ENCODE results near the gene BMP7.

Gene BMP7

DNA sequence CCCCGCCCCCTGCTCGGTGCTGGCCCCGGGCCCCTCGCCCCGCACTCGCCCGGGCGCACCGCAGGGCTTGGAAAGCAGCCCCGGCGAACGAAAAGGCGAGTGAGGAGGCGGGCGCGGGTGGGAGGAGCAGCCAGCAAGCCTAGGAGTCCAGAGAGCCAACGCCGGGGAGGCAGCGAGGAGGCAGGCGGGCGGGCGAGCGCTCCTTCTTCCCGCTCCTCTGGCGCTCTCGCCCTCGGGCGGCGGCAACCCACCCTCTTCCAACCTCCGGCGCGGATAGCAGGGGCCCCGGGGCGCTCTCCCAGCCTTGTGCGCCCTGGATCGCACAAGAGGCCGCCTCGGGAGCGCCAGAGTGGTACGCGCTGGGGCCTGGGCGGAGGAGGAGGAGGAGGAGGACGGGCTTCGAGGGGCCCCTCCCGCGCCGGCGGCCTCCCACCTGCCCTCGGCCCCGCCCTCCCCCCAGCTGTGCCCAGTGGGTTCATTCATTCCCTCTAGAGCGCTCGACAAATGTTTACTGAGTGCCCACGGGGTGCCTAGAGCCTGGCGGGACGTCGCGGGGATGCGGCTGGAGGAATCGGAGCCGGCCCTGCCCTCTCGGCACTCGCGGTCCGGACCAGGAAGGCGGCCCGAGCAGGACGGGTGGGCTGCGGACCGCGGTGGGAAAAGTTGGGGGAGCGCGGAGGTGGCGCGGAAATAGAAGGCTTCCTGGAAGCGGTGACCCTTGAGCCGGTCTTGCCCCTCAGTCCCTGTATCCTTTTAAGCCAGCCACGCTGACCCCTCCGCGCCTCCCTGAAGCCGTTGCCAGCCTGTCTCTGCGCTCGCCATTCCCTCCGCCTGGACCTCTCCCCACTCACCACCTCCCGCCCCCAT, at the start of gene BMP7:
TSS of gene BMP7 (minus strand) at position 351 of the 867 bp plus-strand sequence. CDS start 519 bp downstream, outside the sequence.
- no peak for DNase-seq (ENCODE audit: low read depth)

DNA sequence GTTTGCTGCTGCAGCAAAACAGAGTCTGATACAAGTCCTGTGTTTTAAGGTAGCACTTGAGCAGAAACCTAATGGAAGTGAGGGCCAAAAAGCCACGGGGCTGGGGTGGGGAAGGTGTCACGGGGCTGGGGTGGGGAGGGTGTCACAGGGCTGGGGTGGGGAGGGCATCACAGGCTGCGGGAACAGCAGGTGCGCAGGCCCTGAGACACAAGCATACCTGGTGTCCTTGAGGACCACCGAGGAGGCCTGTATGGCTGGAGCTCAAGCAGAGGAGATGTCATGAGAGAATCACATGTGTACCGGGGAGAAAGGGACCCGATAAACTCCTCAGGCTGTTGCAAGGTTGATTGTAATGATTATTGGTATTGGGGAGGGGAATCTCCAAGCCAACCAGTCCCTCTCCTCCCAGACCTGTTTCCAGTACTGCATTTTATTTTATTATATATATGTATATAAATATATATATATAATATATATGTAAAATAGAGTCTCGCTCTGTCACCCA, 49.6 kb upstream of the BMP7 start:
- DNase-seq (ENCODE audit: low read depth) = no peak

DNA sequence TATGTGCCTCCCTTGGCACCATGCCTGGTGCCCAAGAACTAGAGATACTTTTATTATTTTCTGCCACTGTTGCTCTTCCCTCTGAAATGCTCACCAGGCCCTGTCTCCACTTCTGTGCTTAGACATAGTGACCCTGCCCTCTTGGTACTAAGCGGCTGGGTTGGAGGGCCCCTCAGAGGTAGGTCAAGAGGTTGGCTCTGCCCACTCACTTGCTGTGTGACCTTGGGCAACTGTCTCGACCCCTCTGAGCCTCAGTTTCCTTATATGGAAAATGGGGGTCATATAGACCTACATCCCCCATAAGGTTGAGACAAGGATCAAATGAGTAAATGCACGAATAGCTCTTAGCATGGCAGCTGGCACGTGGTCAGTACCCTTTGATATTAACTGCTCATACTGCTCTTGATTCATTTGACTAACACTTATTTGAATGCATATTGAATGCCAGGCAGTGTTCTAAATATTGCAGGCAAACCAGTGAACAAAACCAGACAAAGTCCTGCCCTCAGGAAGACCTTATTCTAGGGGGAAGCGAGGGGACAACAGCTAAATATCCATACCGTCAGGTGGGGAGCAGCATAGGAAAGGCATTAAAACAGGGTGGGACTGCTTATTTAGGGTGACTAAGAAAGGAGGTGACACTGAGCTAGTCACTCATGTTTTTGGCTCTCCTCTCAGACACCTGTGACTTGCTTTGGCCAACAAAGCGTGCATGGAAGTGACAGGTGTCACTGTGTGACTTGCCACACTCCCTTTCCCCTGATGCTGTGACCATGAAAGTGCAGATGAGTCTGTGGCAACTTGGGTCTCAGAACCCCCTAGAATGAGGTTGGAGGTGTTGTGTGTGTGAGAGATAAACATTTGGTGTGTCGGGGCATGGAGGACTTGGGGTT, 48.9 kb upstream of the BMP7 start:
- DNase-seq (ENCODE audit: low read depth) = no peak

DNA sequence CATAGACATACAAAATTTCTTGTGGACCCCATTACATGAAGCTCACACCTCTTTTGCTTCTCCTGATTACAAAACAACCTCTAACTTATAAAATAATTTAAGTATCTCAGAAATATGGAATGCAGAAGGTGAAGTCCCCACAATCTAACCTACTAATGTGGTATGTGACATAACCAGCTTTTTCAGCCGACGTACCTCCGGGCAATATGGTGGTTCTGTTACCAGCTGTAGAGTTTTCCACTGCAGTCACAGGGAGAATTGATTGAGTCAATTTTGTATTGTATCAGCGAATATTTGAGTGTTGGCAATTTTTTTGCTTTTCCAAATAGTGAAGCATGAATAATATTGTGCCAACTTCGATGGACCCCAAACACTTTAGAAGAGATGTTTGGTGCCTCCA, 47.5 kb upstream of the BMP7 start:
- no peak for DNase-seq (ENCODE audit: low read depth)

DNA sequence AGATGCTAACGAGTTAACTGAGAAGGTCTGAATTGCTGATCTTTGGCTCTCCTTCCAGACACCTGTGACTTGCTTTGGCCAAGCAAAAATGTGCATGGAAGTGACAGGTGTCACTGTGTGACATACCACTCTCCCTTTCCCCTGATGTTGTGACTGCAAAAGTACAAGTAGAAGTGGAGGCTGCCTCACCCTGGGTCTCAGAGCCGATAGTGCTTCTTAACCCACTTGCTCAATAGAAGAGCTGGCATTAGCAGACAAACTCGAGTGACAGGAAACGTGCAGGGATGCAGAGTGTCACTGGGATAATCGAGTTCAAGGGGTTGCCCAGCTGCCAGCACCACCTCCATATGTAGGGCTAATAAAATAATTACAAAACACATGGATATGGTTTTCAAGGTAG, 46.8 kb upstream of the BMP7 start:
- no peak for DNase-seq (ENCODE audit: low read depth)

DNA sequence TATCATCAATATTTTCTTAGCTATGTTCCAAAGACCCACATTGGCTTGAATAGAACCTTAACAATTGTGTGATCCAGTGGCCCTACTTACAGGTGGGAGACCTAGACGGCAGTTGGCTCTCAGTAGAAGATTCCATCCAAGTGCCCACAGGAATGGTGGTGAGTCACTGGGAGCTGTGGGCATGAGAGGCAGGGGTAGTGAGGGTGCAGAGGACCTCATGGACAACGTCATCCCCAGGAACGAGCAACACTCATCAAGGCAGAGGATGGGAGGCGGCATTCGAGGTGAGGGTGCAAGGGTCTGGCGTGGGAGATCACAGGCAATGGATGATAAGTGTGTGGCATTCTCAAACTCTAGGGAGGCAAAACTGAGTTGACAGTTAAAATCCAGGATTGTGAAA, 45.7 kb upstream of the BMP7 start:
- no peak for DNase-seq (ENCODE audit: low read depth)

DNA sequence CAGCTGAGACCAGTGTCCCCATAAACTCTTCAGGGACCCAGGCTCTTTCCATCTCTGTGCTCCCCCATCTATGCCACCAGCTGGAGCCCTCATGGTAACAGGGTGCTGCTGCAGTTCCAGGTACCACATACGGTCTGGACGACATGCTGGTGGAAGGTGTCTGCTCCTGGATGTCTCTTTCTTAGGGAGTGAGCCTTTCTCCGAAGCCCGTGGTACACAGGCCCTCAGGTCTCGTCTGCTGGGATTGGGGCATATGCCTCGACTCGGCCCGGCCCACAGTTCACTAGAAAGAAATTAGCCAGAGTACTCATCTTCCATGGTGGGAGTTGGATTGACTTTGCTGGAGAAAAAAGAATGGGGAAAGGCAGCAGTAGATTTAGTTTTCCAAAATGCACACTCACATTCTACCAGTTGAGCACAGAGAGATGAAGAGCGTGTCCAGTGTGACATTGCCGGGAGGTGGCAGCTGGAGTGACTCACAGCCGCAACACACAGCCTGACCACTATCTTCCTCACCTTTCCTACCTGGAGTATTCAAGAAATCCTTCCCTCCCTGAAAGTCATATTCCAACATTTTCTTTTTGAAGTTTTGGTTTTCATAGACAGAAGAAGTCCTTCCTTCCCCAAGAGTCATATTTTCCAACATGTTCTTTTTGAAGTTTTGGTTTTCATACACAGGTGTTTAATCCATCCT, 44.5 kb upstream of the BMP7 start:
- no peak for DNase-seq (ENCODE audit: low read depth)

DNA sequence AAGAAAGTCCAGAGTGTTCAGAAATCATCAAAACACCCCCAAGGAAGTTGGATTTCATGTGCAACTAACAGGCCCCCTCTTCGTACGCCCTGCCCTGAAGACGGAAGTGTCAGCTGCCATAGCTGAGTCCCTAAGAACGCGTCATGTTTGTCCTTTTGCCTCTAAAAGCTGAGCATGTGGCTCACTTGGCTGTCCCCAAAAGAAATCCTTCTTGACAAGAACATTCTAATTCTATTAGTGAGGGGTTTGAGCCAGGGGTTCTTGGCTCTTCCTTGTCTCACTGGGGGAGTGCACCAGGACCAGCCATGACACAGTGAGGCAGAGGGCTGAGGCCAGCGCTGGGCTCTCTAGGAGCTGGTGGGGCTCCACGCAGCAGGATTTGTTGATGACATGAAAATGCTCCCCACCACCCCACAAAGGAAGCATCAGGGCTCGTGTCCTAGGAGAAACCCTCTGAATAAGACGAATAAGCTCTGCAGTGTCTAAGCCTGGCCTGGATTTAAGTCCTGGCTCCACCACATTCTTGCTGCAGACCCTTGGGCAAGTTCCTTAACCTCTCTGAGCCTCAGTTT, 43.2 kb upstream of the BMP7 start:
- no peak for DNase-seq (ENCODE audit: low read depth)

DNA sequence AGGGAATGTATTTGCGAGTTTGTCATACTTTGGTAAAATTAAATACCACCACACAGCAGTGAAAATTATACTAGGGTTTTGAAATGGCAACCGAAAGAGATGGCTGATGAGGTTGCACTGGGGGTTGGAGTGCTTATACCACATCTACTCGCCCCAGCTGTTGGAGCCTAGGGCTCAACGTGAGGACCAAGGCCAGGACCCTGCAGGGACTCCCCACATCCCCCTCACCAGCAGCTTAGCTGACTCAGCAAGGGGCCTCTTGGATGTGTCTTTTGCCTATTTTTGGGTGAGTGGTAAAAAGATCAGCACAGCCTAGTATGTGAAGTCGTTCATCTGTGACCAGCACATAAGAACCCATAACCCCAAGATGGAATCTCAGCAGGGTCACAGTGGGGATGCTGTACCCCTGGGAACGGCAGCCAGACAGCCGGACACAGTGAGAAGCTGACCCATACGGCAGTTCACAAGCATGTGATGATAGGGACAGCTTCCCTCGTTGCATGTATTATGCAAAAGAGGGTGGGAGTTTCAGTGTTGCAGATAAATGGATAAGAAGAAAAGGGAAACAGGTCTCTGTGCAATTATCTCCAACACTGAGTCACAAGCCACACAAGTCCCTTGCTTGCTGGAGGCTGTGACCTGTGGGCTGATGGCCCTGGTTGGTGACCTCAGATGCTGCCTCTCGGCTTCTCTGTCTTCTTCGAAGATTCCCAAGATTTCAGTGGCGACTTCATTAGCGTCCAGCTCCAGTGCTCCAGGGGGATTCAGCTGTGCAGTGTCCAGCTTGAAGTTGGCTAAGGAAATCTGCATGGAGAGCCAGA, 42.2 kb upstream of the BMP7 start:
- no peak for DNase-seq (ENCODE audit: low read depth)

DNA sequence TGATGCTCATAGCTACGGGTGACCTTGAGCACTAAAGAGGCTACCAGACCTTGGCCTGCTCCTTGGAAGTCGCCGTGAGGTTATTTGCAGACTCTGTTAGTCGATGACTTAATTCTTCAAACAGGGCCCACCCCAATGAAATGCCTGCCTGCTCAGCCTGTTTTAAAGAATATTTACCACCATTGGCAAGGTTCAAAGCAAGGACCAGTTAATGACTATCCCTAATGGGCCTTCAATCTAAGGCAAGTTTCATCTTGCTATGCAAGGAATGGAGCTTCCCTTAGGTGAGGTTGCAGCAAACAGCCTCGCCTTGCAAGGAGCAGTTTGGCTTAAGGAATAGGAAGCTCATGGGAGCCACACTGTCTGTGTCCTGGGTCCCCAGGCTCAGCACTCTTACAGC, 40.3 kb upstream of the BMP7 start:
- no peak for DNase-seq (ENCODE audit: low read depth)

DNA sequence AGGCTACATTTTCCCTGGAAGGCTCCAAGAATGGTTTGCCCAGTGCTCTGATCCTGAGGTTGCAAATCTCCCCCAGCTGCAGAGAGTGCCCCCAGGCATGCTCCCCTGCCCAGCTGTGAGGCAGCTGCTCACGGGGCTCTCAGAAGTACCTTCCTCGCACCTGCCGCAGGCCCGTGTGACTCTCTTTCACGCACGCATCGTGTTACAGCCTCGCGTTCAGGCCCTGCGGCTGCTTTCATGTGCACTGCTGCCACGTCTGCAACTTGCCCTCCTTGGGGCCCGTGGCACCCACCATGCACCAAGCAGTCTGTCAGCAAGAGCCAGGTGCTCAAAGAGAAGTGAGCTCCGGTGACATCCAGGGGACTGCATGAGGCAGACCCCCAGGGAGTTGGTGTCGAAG, 34.6 kb upstream of the BMP7 start:
- DNase-seq (ENCODE audit: low read depth) = no peak

DNA sequence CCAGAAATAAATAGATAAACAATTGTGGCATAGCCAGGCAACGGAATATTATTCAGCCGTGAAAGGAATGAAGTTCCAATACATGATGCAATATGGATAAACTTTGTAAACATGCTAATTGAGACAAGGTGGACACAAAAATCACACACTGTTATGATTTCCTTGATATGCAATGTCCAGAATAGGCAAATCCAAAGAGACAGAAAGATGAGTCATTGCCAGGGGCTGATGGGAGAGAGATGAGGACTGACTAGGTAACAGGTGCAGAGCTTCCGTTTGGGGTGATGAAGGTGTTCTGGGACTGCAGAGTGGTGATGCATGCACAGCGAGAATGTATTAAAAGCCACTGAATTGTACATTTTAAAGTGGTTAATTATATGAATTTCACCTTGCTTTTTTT, 32.0 kb upstream of the BMP7 start:
- no peak for DNase-seq (ENCODE audit: low read depth)

DNA sequence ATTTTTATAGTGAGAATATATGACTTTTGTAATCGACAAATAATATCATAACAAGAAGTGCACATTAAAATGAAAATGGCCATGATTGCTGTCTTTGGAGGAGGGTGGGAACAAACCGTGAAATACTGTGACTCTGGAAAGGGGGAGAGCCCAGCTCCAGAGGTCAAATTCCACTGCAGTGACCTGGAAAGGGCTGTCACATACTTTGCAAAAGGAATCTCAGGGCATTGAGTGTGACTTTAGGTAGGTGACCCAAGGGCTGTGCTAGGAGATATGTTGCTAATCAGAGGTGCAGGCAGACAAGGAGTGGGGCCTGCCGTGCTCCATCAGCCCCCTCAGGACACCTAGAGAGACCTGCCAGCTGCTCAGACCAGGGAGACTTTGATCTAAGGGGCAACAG, 28.1 kb upstream of the BMP7 start:
- DNase-seq (ENCODE audit: low read depth) = no peak

DNA sequence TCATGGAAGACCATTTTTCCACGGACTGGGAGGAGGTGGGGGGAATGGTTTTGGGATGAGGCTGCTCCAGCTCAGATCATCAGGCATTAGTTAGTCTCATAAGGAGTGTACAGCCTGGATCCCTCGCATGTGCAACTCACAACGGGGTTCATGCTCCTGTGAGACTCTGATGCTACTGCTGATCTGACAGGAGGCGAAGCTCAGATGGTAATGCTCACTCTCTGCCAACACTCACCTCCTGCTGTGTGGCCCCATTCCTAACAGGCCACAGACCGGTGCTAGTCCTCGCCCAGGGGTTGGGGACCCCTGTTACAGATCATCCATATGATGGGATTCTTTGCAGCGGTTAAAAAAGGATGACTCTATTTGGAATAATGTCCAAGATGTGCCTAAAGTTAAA, 27.6 kb upstream of the BMP7 start:
- no peak for DNase-seq (ENCODE audit: low read depth)

DNA sequence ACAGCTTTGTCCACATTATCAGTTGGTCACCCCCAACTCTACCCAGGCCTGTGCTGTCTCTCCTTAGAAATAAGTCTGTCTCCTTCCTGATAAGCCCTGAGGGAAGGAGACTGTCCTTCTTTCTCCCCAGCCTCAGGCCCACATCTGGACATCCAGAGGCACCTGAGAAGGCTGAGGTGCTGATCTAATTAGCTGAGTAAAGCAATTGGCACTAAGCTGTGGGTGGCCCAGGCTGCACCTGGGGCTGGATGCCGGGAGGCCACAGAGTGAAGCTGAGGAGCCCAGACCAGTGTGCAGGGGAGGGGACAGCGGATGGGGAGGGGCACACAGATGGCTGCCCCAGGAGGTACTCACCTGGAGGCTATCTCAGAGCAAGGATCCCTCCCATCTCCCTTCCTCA, 26.2 kb upstream of the BMP7 start:
- DNase-seq (ENCODE audit: low read depth) = no peak

DNA sequence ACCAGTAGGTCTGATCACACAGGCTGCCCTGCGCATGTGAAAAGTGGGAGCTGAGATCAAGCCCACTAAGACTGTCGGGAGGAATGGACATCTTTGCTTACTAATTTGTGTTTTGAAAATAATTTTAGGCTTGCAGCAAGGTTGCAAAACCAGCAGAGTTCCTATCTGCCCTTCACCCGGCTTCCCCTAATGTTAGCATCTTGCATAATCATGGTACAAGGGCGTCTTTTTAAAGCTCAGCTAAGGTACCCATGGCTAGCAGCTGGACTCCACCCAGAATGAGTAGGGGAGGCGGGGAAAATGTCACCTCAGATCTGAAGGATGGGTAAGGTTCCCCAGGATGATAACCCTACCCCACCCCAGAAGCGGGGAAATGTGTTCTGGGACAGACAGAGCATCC, 25.3 kb upstream of the BMP7 start:
- no peak for DNase-seq (ENCODE audit: low read depth)

DNA sequence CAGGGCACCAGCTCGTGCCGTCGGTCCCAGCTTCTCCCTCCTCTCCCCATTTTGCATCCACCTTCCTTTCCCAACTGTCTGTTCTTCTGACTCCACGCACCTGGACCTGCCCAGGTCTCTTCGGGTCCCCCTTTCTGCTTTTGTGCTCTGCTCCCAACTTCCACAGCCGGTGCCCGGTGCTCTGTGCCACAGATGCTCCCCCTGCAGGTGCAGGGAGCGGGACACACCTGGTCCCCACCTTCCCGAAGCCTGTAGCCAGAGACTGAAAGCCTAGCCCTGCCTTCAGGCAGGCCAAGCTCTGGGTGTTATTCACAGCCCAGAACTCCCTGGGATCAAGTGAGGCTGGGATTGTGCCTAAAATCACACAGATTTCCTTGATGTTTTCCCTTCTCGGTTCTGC, 24.6 kb upstream of the BMP7 start:
- DNase-seq (ENCODE audit: low read depth) = no peak

DNA sequence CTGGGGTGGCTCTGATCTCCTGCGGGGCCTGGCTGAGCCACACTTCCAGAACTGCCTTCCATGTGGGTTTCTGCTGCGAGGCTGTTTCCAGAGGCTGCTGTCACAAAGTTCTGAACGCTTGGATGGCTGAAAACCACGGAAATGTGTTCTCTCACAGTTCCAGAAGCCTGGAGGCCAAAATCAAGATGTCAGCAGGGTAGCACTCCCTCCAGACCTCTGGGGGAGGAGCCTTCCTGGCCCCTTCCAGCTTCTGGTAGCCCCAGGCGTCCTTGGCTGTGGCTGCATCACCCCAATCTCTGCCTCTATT, 23.7 kb upstream of the BMP7 start:
- DNase-seq (ENCODE audit: low read depth) = no peak

DNA sequence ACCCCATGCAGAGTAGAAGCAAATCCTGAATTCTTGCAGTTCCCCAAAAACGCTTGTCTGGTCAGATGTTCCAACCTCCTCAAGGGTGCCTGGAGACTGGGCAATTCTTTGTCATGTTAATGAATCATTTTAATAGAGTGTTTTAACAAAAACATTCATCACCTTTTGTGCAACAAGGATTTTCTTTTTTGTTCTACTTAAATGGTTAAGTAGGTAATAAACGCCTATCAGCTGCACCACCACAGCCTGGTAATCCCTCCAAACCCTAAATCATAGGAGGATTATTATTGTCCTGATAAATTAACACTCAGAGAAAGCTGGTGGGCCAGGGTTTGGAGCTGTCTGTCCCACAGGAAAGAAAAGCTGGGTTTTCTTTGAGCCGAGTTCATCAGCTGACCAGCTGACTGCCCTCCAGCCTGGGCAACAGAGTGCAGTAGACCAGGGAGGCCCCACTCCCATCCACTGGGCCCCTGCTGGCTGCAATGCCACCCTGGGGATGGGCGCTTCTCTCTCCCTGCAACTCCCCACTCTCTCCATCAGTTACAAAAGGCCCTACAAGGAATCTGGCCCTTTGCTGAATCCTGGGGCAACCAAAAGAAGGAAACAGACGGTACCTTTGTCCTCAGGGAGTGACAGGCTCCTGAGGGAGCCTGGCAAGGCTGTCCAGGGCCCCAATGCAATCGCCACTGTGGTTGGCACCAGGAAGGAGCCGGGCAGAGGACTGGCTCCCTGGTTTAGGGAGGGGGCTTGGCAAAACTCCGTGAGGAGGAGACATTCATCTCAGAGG, 23.1 kb upstream of the BMP7 start:
- DNase-seq (ENCODE audit: low read depth) = no peak

DNA sequence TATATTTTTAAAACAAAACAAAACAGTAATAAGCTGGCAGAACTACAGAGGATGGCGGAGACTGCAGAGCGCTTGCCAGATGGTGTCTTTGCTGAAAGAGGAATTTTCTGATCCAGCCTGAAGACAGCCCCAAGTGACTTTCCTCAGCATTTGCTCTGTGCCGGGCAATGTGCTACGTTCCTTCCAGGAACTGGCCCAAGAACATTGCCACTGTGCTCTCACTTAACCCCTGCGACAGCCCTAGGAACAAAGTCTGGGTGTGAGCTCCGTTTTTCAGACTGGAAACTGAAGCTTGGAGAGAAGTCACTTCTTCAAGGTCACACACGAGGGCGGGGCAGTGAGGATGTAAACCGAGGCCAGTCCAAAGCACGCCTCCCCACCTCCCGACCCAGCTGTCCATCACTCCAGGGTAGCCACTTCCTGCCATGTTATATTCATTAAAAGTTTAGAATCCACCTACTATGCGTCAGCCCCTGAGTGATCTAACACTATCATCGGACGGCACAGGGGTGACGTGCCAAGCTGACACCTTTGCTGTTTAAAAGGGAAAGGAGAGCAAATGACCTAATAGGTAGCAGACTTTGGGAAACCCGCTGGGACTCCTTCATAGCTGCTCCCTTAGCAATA, 22.3 kb upstream of the BMP7 start:
- no peak for DNase-seq (ENCODE audit: low read depth)
